IPS-15b (cell line): Measurements from ENCODE around the gene FAM193A.

Experiments used
- H3K27me3 ChIP-seq: one replicate; pipeline ENCODE4 v1.6.1; 2013; ENCODE audit warnings: low read length; ENCODE audit not compliant: control insufficient read depth, insufficient read depth
- H3K36me3 ChIP-seq: one replicate; pipeline ENCODE4 v1.6.1; 2013; ENCODE audit warnings: low read length; ENCODE audit not compliant: control insufficient read depth, insufficient read depth
- H3K4me1 ChIP-seq: one replicate; pipeline ENCODE4 v1.6.1; 2013; ENCODE audit warnings: mild to moderate bottlenecking, low read length; ENCODE audit not compliant: control insufficient read depth, insufficient read depth
- H3K4me3 ChIP-seq: one replicate; pipeline ENCODE4 v1.5.1; 2013; ENCODE audit warnings: low read depth, low read length
- H3K9ac ChIP-seq: one replicate; pipeline ENCODE4 v1.6.1; 2013; ENCODE audit warnings: low read depth, mild to moderate bottlenecking, low read length
- H3K9me3 ChIP-seq: one replicate; pipeline ENCODE4 v1.6.1; 2013; ENCODE audit warnings: mild to moderate bottlenecking, low read length; ENCODE audit not compliant: control insufficient read depth, insufficient read depth

The FAM193A gene

DNA sequence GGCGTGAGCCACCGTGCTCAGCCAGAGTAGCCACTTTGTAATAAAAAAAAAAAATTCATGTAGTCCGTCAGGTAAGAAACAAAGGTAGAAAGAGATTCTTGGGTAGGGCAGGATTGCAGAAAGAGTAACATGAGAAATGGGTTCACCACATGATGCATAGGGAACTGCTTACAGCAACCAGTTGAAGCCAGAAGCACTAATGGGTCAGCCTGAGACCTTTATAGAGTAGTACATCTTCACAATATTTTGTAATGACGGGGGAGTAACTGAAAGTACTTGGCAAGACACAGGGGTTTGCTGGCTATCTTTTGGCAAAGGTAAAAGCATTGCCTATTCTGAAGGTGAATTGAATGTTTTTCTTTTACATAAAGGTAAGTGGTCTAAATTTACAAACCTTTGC, 29.1 kb downstream of the FAM193A start:
- Histone ChIP-seq H3K9me3 (no peaks in the 10 kb centered on the region), H3K36me3 (no peaks in the 10 kb centered on the region), H3K9ac (no peak overlapping the region), H3K4me1 (peaks cover 4% of the 10 kb centered on the region), H3K4me3 (no peak overlapping the region), H3K27me3 (no peaks in the 10 kb centered on the region)

DNA sequence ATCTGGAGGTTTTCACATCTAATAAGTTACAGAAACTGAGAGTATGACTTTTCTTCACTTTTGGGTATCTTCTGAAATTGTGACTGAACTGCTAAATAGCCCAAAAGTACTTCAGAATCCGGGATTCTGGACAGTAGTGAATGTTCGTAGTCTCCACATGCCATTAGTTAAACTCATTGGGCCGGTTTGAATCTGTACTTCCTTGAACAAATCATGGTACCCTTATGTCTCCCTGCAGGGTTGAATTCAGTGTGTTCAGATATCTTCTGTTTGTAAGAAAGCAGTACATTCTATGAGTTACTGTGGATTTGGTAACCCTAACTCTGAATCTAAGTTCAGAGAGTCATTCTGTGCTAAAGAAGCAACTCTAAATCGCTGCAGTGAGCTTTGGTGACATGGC, 33.6 kb downstream of the FAM193A start:
- Histone ChIP-seq H3K9me3 (no peaks in the 10 kb centered on the region), H3K9ac (no peak overlapping the region), H3K4me1 (peaks cover 8% of the 10 kb centered on the region), H3K36me3 (no peaks in the 10 kb centered on the region), H3K27me3 (no peaks in the 10 kb centered on the region), H3K4me3 (no peak overlapping the region)

- H3K4me1 ChIP-seq, result peaks cover 8% of the 10 kb centered on the region
- no peak overlapping the region for H3K9ac ChIP-seq
- no peak overlapping the region for H3K4me3 ChIP-seq
- H3K27me3 ChIP-seq, result no peaks in the 10 kb centered on the region
- no peaks in the 10 kb centered on the region for H3K36me3 ChIP-seq
- no peaks in the 10 kb centered on the region for H3K9me3 ChIP-seq
These were observed 34.2 kb downstream of the FAM193A start for GRCh38 chr4:2570551-2571222.

DNA sequence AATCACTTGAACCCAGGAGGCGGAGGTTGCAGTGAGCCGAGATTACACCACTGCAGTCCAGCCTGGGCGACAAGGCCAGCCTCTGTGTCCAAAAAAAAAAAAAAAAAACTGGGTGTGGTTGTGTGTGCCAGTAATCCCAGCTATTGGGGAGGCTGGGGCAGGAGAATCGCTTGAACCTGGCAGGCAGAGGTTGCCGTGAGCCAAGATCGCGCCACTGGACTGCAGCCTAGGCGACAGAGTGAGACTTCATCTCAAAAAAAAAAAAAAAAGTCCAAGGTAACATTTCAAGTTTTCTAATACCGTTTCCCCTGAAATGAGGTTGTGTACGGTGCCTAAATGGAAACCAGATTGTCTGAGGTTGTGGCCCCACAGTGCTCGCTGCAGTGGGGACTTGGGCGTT, 35.6 kb downstream of the FAM193A start:
- Histone ChIP-seq H3K27me3 (no peaks in the 10 kb centered on the region), H3K4me3 (no peak overlapping the region)

GRCh38 chr4:2572866-2573265, 36.4 kb downstream of the FAM193A start:
- Histone ChIP-seq H3K27me3 (no peaks in the 10 kb centered on the region), H3K9ac (no peak overlapping the region), H3K4me1 (peaks cover 8% of the 10 kb centered on the region), H3K36me3 (no peaks in the 10 kb centered on the region), H3K4me3 (no peak overlapping the region), H3K9me3 (no peaks in the 10 kb centered on the region)

More for the DNA sequence above, 35.6 kb downstream of the FAM193A start:
- Histone ChIP-seq H3K9ac (no peak overlapping the region), H3K9me3 (no peaks in the 10 kb centered on the region), H3K4me1 (peaks cover 8% of the 10 kb centered on the region), H3K36me3 (no peaks in the 10 kb centered on the region)

DNA sequence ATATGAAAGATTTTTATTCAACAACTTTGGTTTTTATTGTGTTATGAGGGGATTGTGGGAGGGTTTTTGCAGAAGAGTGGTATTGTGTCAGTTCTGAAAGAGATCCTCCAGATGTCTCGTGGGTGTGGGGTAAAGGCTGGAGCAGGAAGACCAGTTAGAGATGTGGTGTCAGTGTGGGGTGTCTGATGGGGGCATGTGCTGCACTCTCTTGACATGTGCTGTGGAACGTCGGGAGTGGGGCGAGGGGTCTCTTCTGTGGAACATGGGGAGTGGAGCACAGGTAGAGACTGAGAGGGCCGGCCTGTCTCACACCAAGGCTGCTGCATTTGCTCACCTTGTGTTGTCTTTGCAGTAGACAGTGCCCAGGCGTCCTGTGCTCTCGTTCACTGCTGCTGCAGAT, 37.6 kb downstream of the FAM193A start:
- Histone ChIP-seq H3K4me1 (peaks cover 8% of the 10 kb centered on the region), H3K36me3 (no peaks in the 10 kb centered on the region), H3K9me3 (no peaks in the 10 kb centered on the region), H3K9ac (no peak overlapping the region), H3K4me3 (no peak overlapping the region), H3K27me3 (no peaks in the 10 kb centered on the region)

GRCh38 chr4:2574863-2575262, 38.4 kb downstream of the FAM193A start:
- no peak overlapping the region for H3K9ac ChIP-seq

DNA sequence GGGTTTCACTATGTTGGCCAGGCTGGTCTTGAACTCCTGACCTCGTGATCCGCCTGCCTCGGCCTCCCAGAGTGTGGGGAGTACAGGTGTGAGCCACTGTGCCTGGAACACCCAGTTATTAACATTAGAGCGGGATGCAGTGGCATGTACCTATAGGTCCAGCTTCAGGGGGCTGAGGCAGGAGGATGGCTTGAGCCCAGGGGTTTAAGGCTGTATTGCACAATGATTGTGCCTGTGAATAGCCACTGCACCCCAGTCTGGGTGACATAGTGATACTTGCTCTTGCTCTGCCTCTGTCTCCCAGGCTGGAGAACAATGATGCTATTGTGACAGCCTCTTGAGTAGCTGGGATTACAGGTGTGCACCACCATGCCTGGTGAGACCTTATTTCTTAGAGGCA, 39.8 kb downstream of the FAM193A start:
- Histone ChIP-seq H3K27me3 (no peaks in the 10 kb centered on the region), H3K4me1 (peaks cover 3% of the 10 kb centered on the region), H3K36me3 (no peaks in the 10 kb centered on the region), H3K9ac (no peak overlapping the region), H3K4me3 (no peak overlapping the region), H3K9me3 (no peaks in the 10 kb centered on the region)

More at GRCh38 chr4:2574863-2575262, 38.4 kb downstream of the FAM193A start:
- peaks cover 8% of the 10 kb centered on the region for H3K4me1 ChIP-seq
- no peaks in the 10 kb centered on the region for H3K9me3 ChIP-seq
- no peak overlapping the region for H3K4me3 ChIP-seq
- H3K27me3 ChIP-seq, result no peaks in the 10 kb centered on the region
- H3K36me3 ChIP-seq, result no peaks in the 10 kb centered on the region

DNA sequence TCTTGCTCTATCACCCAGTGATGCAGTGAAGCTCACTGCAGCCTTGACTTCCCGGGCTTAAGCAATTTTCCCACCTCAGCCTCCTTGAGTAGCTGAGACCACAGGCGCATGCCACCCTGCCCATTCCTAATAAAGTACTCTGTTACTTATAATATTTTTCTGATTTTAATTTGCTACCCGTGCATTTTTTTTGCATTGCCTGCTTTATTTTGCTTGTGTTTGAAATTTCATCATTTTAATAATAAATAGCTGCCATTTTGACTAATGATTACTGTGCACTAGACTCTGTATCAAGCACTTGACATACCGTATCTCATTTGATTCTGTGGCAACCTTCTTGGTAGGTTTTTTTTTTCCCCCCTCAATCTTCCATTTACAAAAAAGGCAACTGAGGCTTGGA, 41.7 kb downstream of the FAM193A start:
- Histone ChIP-seq H3K4me3 (no peak overlapping the region), H3K4me1 (peaks cover 5% of the 10 kb centered on the region), H3K9ac (no peak overlapping the region), H3K27me3 (no peaks in the 10 kb centered on the region), H3K36me3 (no peaks in the 10 kb centered on the region), H3K9me3 (no peaks in the 10 kb centered on the region)

DNA sequence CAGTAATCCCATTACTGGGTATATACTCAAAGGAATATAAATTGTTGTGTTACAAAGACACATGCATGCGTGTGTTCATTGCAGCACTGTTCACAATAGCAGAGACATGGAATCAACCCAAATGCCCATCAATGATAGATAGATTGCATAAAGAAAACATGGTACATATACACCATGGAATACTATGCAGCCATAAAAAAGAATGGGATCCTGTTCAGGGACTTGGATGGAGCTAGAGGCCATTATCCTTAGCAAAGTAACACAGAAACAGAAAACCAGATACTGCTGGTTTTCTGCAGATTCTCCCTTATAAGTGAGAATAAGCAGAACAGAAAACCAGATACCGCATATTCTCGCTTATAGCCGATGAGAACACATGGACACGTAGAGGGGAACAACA, 43.5 kb downstream of the FAM193A start:
- no peaks in the 10 kb centered on the region for H3K27me3 ChIP-seq
- no peak overlapping the region for H3K4me3 ChIP-seq
- H3K4me1 ChIP-seq, result peaks cover 5% of the 10 kb centered on the region
- H3K9me3 ChIP-seq, result no peaks in the 10 kb centered on the region
- H3K36me3 ChIP-seq, result no peaks in the 10 kb centered on the region
- no peak overlapping the region for H3K9ac ChIP-seq

GRCh38 chr4:2583092-2583491, 46.6 kb downstream of the FAM193A start:
- no peaks in the 10 kb centered on the region for H3K27me3 ChIP-seq
- no peak overlapping the region for H3K9ac ChIP-seq
- no peaks in the 10 kb centered on the region for H3K9me3 ChIP-seq
- no peaks in the 10 kb centered on the region for H3K36me3 ChIP-seq
- no peak overlapping the region for H3K4me3 ChIP-seq
- H3K4me1 ChIP-seq, result peaks cover 5% of the 10 kb centered on the region

- no peak overlapping the region for H3K9ac ChIP-seq
These were observed 47.1 kb downstream of the FAM193A start for GRCh38 chr4:2583517-2583916.

More at GRCh38 chr4:2583517-2583916, 47.1 kb downstream of the FAM193A start:
- Histone ChIP-seq H3K9me3 (no peaks in the 10 kb centered on the region), H3K4me1 (peaks cover 5% of the 10 kb centered on the region), H3K27me3 (no peaks in the 10 kb centered on the region), H3K36me3 (no peaks in the 10 kb centered on the region), H3K4me3 (no peak overlapping the region)
